PC-3 (cell line): ENCODE measurements around the gene FRMPD2. TPM values are rescaled to one million over a fixed set of nuclear protein-coding genes. Genes with fewer than 3 reads are reported as not detected.

ENCODE experiments used
- ATAC-seq: fragments of 200-7000 bp; cut with Tn5 transposase; 2 replicates; pipeline ENCODE4 v1.9.1; 2020; ENCODE audit warnings: mild to moderate bottlenecking, moderate library complexity
- BruUV-seq: library from RNA; stranded (reverse); fragments of 400-500 nt; replicated peaks from 2 replicates; lab custom pipeline; 2021; lab: Mats Ljungman, UMichigan
- CTCF ChIA-PET: fragments of 300-600 bp; sonication (Branson Sonifier 250); formaldehyde crosslinking; loops from one replicate; lab custom pipeline; 2022; ENCODE audit warnings: antibody characterized with exemption; lab: Charles Lee
- POLR2A ChIA-PET: fragments of 300-600 bp; sonication (Branson Sonifier 250); formaldehyde crosslinking; loops from one replicate; lab custom pipeline; 2022; ENCODE audit warnings: antibody characterized with exemption; ENCODE audit not compliant: unreplicated experiment; lab: Charles Lee
- DNase-seq: peaks from one replicate; pipeline ENCODE4 v3.0.0-alpha.2; 2015
- H2AFZ ChIP-seq: fragments of 300-600 bp; sonication (generic); 2 replicates; pipeline ENCODE4 v1.6.0; 2016; ENCODE audit warnings: antibody characterized with exemption, low read length
- H3F3A ChIP-seq: fragments of 300-600 bp; sonication (generic); one replicate; pipeline ENCODE4 v1.6.0; 2017; ENCODE audit warnings: antibody characterized with exemption, low read length, control low read depth, mild to moderate bottlenecking; ENCODE audit not compliant: unreplicated experiment
- H3K27ac ChIP-seq: fragments of 300-600 bp; sonication (generic); 2 replicates; pipeline ENCODE4 v1.5.1; 2016; ENCODE audit warnings: mild to moderate bottlenecking, low read length
- H3K27me3 ChIP-seq: fragments of 300-600 bp; sonication (generic); 2 replicates; pipeline ENCODE4 v1.6.1; 2016; ENCODE audit warnings: low read length, mixed read lengths
- H3K36me3 ChIP-seq: fragments of 300-600 bp; sonication (generic); 2 replicates; pipeline ENCODE4 v1.6.1; 2016; ENCODE audit warnings: low read depth, mixed run types, low read length, mixed read lengths
- H3K4me1 ChIP-seq: fragments of 300-600 bp; sonication (generic); 2 replicates; pipeline ENCODE4 v1.5.1; 2016; ENCODE audit warnings: low read length; ENCODE audit not compliant: insufficient read depth
- H3K4me2 ChIP-seq: fragments of 300-600 bp; sonication (generic); 2 replicates; pipeline ENCODE4 v1.6.0; 2016; ENCODE audit warnings: low read length
- H3K4me3 ChIP-seq: fragments of 300-600 bp; sonication (generic); 2 replicates; pipeline ENCODE4 v1.5.1; 2016; ENCODE audit warnings: mild to moderate bottlenecking, low read length, mixed read lengths
- H3K79me2 ChIP-seq: fragments of 300-600 bp; sonication (generic); 2 replicates; pipeline ENCODE4 v1.6.1; 2017; ENCODE audit warnings: low read length, mixed read lengths
- H3K9ac ChIP-seq: fragments of 300-600 bp; sonication (generic); 2 replicates; pipeline ENCODE4 v1.6.0; 2016; ENCODE audit warnings: mild to moderate bottlenecking, low read length
- H3K9me2 ChIP-seq: fragments of 300-600 bp; sonication (generic); replicated peaks from 2 replicates; pipeline ENCODE4 v1.6.1; 2016; ENCODE audit warnings: mixed run types, low read length, mixed read lengths
- H3K9me3 ChIP-seq: fragments of 300-600 bp; sonication (generic); 2 replicates; pipeline ENCODE4 v1.6.1; 2016; ENCODE audit warnings: low read length, mixed read lengths
- H4K20me1 ChIP-seq: fragments of 300-600 bp; sonication (generic); 2 replicates; pipeline ENCODE4 v1.6.1; 2016; ENCODE audit warnings: low read length, mixed read lengths
- CTCF ChIP-seq: fragments of 300-600 bp; sonication (generic); conservative IDR thresholded peaks from 2 replicates; pipeline ENCODE4 v1.5.1; 2017; ENCODE audit warnings: antibody characterized with exemption, low read depth, mild to moderate bottlenecking, low read length
- EZH2 ChIP-seq: fragments of 300-600 bp; sonication (generic); IDR thresholded peaks from one replicate; pipeline ENCODE4 v1.6.1; 2017; ENCODE audit warnings: antibody characterized with exemption, mild to moderate bottlenecking, low read length; ENCODE audit not compliant: unreplicated experiment
- EZH2phosphoT487 ChIP-seq: fragments of 300-600 bp; sonication (generic); IDR thresholded peaks from 2 replicates; pipeline ENCODE4 v1.6.1; 2018; ENCODE audit warnings: mild to moderate bottlenecking, antibody characterized with exemption, low read length, borderline replicate concordance
- intact Hi-C: fragments of 100-400 bp; cut with micrococcal nuclease; formaldehyde crosslinking; loops from 2 replicates; pipeline ENCODE4 v1.9.0; 2023
- total RNA-seq: library from RNA; depleted of rRNA; stranded (reverse); fragments of >200 nt; gene quantifications from 2 replicates; pipeline ENCODE4 v1.2.3, GENCODE V29; 2014

Gene FRMPD2
- total RNA-seq, 1 experiment from 2014 or later: 0.11 TPM

GRCh38 chr10:48302515-48303476, 28.3 kb upstream of the FRMPD2 start:
- Histone ChIP-seq H3K36me3 (no peaks in the 10 kb centered on the region), H3K9me3 (no peaks in the 10 kb centered on the region), H3K9me2 (no peaks in the 10 kb centered on the region), H3K4me3 (no peak overlapping the region), H3K4me1 (peaks cover 4% of the 10 kb centered on the region; the same call in 1 of the 2 replicates), H3K27me3 (no peaks in the 10 kb centered on the region), H3K79me2 (peaks cover 9% of the 10 kb centered on the region), H3K4me2 (no peak overlapping the region), H2AFZ (no peak overlapping the region), H3F3A (no peaks in the 10 kb centered on the region), H3K27ac (no peak overlapping the region), H4K20me1 (peaks cover 6% of the 10 kb centered on the region), H3K9ac (no peak overlapping the region)
- no TSS peak for BruUV-seq
- ChIA-PET CTCF (no interaction called here), POLR2A (no interaction called here)
- intact Hi-C loops: no loop called here
- no peak for DNase-seq
- TF ChIP-seq CTCF: no peak
- no peak for ATAC-seq

- CTCF ChIA-PET: no interaction called here
- Histone ChIP-seq H3K9me2 (no peaks in the 10 kb centered on the region), H3K27me3 (no peaks in the 10 kb centered on the region), H3K9ac (no peak overlapping the region), H4K20me1 (no peaks in the 10 kb centered on the region), H2AFZ (no peak overlapping the region), H3K4me1 (no peaks in the 10 kb centered on the region), H3K79me2 (no peaks in the 10 kb centered on the region), H3K9me3 (no peaks in the 10 kb centered on the region), H3K27ac (no peak overlapping the region), H3F3A (no peaks in the 10 kb centered on the region), H3K4me2 (no peak overlapping the region), H3K36me3 (no peaks in the 10 kb centered on the region), H3K4me3 (no peak overlapping the region)
- no peak for TF ChIP-seq CTCF
- no peak for TF ChIP-seq EZH2
- TF ChIP-seq EZH2phosphoT487: no peak
- BruUV-seq: no TSS peak
- no peak for DNase-seq
- no peak for ATAC-seq
- POLR2A ChIA-PET: no interaction called here
- intact Hi-C loops: no loop called here
Observed at GRCh38 chr10:48300556-48300955, 26.1 kb upstream of the FRMPD2 start.

- no peak overlapping the region for H3K4me2 ChIP-seq
- CTCF ChIA-PET: no interaction called here
- no TSS peak for BruUV-seq
Observed at GRCh38 chr10:48299692-48300091, 25.2 kb upstream of the FRMPD2 start.

More at GRCh38 chr10:48299692-48300091, 25.2 kb upstream of the FRMPD2 start:
- no peaks in the 10 kb centered on the region for H3K9me3 ChIP-seq
- H2AFZ ChIP-seq: no peak overlapping the region
- H3K4me1 ChIP-seq: no peaks in the 10 kb centered on the region
- H3K9me2 ChIP-seq: no peaks in the 10 kb centered on the region
- DNase-seq (no peak), ATAC-seq (no peak)
- H3K4me3 ChIP-seq: no peak overlapping the region
- no peak overlapping the region for H3K27ac ChIP-seq
- H3K9ac ChIP-seq: no peak overlapping the region
- no peaks in the 10 kb centered on the region for H3K36me3 ChIP-seq
- no peaks in the 10 kb centered on the region for H3F3A ChIP-seq
- H3K27me3 ChIP-seq: no peaks in the 10 kb centered on the region
- no peak for TF ChIP-seq EZH2
- no peak for TF ChIP-seq EZH2phosphoT487
- no peak for TF ChIP-seq CTCF
- POLR2A ChIA-PET: no interaction called here
- H4K20me1 ChIP-seq: no peaks in the 10 kb centered on the region
- no peaks in the 10 kb centered on the region for H3K79me2 ChIP-seq
- intact Hi-C loops: no loop called here
